GM13976 (cell line): ENCODE data around the gene LRRC4B.

Experiments
- DNase-seq: peaks from one replicate; pipeline ENCODE4 v3.0.0; 2012; ENCODE audit warnings: low spot score
- in situ Hi-C: fragments of 300-500 bp; cut with MboI; formaldehyde crosslinking; loops from one replicate; pipeline ENCODE4 v1.12.0; 2022; ENCODE audit warnings: low sequenced_read_pairs, mixed read lengths, inconsistent platforms; ENCODE audit not compliant: unreplicated experiment
- TF ChIP-seq, protein P1 (sequence below): IDR thresholded peaks from 2 replicates; pipeline ENCODE4 v1.5.1; 2012; ENCODE audit warnings: borderline replicate concordance, mild to moderate bottlenecking; ENCODE audit not compliant: insufficient read depth; ENCODE audit errors: extremely low read depth, missing control alignments, control extremely low read depth

Gene LRRC4B

DNA sequence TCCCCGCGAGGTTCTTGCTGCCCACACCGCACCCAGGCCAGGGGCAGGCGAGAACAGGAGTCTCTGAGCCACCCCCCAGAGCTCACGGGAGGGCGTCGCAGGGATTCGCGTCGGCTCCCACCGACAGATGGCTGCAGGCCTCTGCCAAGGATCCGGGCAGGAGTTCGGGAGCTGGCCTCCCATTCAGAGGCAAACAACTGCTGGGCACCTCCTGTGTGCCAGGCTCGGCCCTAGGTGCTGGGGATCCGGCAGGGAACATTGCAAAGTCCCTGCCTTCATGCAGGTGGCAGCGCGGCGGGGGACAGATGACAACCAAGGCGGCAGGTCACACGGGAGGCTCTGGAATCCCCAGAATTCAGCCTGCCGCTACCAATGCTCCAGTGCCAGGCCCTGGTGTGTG is 25.3 kb downstream of the LRRC4B start:
- no peak for DNase-seq
- in situ Hi-C loops: loop anchor here (25.0 kb wide), 1 partner anchor 244 kb away; the partner anchor contains the start of gene ACP4
- TF ChIP-seq, protein P1, sequence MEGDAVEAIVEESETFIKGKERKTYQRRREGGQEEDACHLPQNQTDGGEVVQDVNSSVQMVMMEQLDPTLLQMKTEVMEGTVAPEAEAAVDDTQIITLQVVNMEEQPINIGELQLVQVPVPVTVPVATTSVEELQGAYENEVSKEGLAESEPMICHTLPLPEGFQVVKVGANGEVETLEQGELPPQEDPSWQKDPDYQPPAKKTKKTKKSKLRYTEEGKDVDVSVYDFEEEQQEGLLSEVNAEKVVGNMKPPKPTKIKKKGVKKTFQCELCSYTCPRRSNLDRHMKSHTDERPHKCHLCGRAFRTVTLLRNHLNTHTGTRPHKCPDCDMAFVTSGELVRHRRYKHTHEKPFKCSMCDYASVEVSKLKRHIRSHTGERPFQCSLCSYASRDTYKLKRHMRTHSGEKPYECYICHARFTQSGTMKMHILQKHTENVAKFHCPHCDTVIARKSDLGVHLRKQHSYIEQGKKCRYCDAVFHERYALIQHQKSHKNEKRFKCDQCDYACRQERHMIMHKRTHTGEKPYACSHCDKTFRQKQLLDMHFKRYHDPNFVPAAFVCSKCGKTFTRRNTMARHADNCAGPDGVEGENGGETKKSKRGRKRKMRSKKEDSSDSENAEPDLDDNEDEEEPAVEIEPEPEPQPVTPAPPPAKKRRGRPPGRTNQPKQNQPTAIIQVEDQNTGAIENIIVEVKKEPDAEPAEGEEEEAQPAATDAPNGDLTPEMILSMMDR: no peak

GRCh38 chr19:50537769-50538230 is 30.4 kb downstream of the LRRC4B start:
- peak; percentile 89 for DNase-seq
- in situ Hi-C loops: loop anchor here (25.0 kb wide), 1 partner anchor 250 kb away; the partner anchor contains the start of gene ACP4
- TF ChIP-seq, protein P1: peak; percentile 87

- TF ChIP-seq, protein P1: no peak
- no peak for DNase-seq
- in situ Hi-C loops: loop anchor here (25.0 kb wide), 1 partner anchor 250 kb away; the partner anchor contains the start of gene ACP4
Observed at GRCh38 chr19:50537306-50537685, 30.9 kb downstream of the LRRC4B start.

DNA sequence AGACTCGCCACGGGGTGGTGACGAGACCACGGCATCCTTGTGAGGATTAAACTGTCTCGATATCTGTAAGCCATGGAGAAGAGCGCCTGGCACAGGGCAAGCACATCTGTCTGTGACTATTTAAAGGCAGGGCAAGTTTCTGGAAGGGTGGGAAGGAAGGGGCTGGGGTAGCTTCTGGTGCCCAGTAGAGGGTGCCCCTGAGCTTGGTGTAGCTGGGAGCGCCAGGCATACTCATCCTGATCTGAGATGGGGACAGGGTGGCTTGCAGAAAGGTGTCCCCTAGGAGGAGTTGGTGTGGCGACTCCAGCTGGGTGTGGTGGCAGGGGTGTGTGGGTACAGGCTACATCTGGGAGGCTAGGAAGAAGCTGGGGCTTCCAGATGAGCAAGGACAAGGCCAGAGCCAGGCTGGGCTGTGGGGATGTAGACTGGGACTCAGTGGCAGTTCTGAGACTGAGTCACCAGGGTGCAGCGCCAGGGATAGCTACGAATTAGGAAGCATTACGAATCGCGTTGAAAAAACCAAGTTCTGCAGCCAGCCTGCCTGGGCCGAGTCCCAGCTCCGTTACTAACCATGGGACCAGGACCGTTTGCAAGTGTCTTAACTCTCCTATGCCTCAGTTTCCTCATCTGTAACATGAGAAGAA is 31.5 kb downstream of the LRRC4B start:
- in situ Hi-C loops: loop anchor here (25.0 kb wide), 1 partner anchor 251 kb away; the partner anchor contains the start of gene ACP4
- TF ChIP-seq, protein P1: no peak
- no peak for DNase-seq

DNA sequence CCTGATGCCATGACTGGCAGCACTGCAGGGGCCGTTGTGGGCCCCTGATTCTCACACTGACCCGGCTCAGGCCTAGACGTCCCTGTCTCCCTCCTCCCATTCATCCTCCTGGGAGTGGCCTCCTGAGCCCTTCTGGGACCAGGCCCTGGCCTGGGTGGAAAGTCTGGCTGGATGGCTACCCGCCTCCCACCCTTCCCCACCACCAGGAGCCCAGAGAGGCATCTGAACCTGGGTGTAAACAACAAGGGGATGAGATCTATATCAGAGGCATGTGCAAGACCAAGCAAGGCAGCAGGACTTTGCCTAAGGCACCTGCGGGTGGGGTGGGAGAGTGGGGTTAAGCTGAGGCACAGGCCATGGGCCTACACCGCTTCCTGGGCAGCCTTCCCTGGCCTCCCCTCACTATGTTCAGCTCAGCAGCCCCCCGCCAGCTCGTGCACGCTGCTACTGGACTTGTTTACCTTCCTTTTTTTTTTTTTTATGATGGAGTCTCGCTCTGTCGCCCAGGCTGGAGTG is 32.5 kb downstream of the LRRC4B start:
- TF ChIP-seq, protein P1: no peak
- in situ Hi-C loops: loop anchor here (25.0 kb wide), 1 partner anchor 252 kb away; the partner anchor contains the start of gene ACP4
- no peak for DNase-seq

DNA sequence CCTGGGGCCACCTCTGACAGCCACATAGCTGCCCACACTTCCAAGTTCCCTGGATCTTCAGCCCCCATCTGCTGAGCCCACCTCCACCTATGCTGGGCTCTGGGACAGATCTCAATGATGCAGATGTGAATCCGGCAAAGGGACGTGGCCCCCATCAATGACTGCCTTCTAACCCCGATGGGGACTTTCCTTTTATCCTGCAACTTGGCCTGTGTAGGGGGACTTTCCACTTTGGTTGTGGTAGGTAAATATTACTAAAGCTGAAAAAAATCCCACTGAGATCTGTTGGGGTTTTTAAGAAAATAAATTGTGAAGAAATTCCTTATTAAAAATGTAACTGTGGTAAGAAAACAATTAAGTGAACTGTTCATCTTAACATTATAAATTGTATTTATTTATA is 33.8 kb downstream of the LRRC4B start:
- in situ Hi-C loops: loop anchor here (25.0 kb wide), 1 partner anchor 253 kb away; the partner anchor contains the start of gene ACP4
- TF ChIP-seq, protein P1: no peak
- peak; percentile 66 for DNase-seq

GRCh38 chr19:50532952-50533351 is 35.3 kb downstream of the LRRC4B start:
- in situ Hi-C loops: loop anchor here (25.0 kb wide), 1 partner anchor 254 kb away; the partner anchor contains the start of gene ACP4
- no peak for DNase-seq
- TF ChIP-seq, protein P1: no peak
